Activated B cell treated with CpG ODN at 0.5 μM for 24 hours (primary cell): ENCODE measurements around the gene KYAT1. TPM values are rescaled to one million over a fixed set of nuclear protein-coding genes. Genes with fewer than 3 reads are reported as not detected.
"Not testable (repeated sequence)": the region's sequence is repeated elsewhere in the genome, so short reads cannot be mapped to it uniquely, and the experiment has no call there.

ENCODE experiments used
- ATAC-seq: fragments of 200-7000 bp; cut with Tn5 transposase; one replicate; pipeline ENCODE4 v1.10.0; 2021; ENCODE audit warnings: low read depth, mild to moderate bottlenecking, moderate library complexity
- CTCF ChIA-PET: fragments of 350-600 bp; sonication (Branson Sonifier 250); formaldehyde crosslinking; loops from one replicate; lab custom pipeline; 2021; ENCODE audit warnings: antibody characterized with exemption; lab: Charles Lee
- POLR2A ChIA-PET: fragments of 350-600 bp; sonication (Branson Sonifier 250); formaldehyde crosslinking; loops from one replicate; lab custom pipeline; 2021; ENCODE audit warnings: antibody characterized with exemption; lab: Charles Lee
- DNase-seq: peaks from one replicate; pipeline ENCODE4 v3.0.0; 2022
- H3K27ac Mint-ChIP-seq: one replicate; pipeline ENCODE4 v1.8.0; 2020; ENCODE audit warnings: mixed read lengths
- H3K27me3 Mint-ChIP-seq: one replicate; pipeline ENCODE4 v1.8.0; 2021; ENCODE audit warnings: mixed read lengths
- H3K36me3 Mint-ChIP-seq: one replicate; pipeline ENCODE4 v1.8.0; 2021; ENCODE audit warnings: low read depth, mixed read lengths
- H3K4me1 Mint-ChIP-seq: one replicate; pipeline ENCODE4 v1.8.0; 2021; ENCODE audit warnings: mixed read lengths
- H3K4me3 Mint-ChIP-seq: one replicate; pipeline ENCODE4 v1.8.0; 2020; ENCODE audit warnings: mild to moderate bottlenecking, mixed read lengths
- H3K9me3 Mint-ChIP-seq: one replicate; pipeline ENCODE4 v1.8.0; 2020; ENCODE audit warnings: mixed read lengths
- CTCF ChIP-seq: fragments of 200-600 bp; IDR thresholded peaks from one replicate; pipeline ENCODE4 v1.8.0; 2022; ENCODE audit warnings: antibody characterized with exemption, mild to moderate bottlenecking
- intact Hi-C: fragments of 100-400 bp; cut with micrococcal nuclease; formaldehyde crosslinking; loops from one replicate; pipeline ENCODE4 v1.15.1; 2024
- total RNA-seq: library from RNA; stranded (reverse); gene quantifications from 2 replicates; pipeline ENCODE4 v1.2.3, GENCODE V29; 2022

Gene KYAT1
- total RNA-seq, 1 donor from 2014 or later = 4.3 TPM

DNA sequence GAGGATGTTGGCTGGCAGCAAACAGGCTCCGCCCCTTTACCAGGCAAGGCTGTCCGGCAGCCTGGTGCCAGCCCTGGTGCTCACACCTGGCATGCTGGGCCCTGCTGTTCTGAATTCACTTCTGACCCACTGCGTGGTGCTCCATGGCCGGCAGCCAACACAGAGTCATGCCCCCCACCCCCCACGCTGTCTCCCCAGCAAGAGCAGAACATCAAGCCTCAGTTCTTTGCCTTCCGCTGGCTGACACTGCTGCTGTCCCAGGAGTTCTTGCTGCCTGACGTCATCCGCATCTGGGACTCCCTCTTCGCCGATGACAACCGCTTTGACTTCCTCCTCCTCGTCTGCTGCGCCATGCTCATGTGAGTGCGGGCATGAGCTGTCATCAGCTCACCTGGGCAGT lies 76.1 kb downstream of the KYAT1 start:
- no peak overlapping the region for H3K27ac Mint-ChIP-seq
- DNase-seq = no peak
- intact Hi-C loops = no loop called here
- H3K4me3 Mint-ChIP-seq = no peak overlapping the region
- no peak for TF ChIP-seq CTCF
- no peak for ATAC-seq
- H3K9me3 Mint-ChIP-seq = no peaks in the 10 kb centered on the region
- ChIA-PET CTCF (interaction anchor here (2.2 kb wide), 1 partner anchor 13 kb away, joined by 5 read pairs; the partner anchor contains the start of gene ENDOG), POLR2A (interaction anchor here (0.6 kb wide), 1 partner anchor 123 kb away, joined by 3 read pairs; no protein-coding TSS in a partner anchor)
- H3K27me3 Mint-ChIP-seq = no peaks in the 10 kb centered on the region
- H3K36me3 Mint-ChIP-seq = peaks cover 61% of the 10 kb centered on the region
- no peaks in the 10 kb centered on the region for H3K4me1 Mint-ChIP-seq

DNA sequence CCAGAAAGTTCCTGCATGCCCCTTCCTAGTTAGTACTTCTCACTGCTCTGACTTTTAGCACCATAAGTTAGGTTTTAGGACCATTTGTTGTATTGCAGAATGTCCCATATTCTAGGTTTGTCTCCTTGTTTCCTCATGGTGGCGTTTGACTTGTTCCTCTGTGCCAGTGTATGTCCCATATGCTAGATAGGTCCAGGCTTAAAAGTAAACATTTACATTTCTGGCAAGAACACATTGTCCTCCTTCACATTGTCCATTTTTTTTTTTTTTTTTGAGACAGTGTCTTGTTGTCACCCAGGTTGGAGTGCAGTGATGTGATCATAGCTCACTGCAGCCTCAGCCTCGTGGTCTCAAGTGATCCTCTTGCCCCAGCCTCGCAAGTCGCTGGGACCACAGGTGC lies 79.3 kb downstream of the KYAT1 start:
- Mint-ChIP-seq H3K4me1 (no peaks in the 10 kb centered on the region), H3K4me3 (no peak overlapping the region), H3K36me3 (peaks cover 80% of the 10 kb centered on the region), H3K27ac (no peak overlapping the region), H3K27me3 (no peaks in the 10 kb centered on the region), H3K9me3 (no peaks in the 10 kb centered on the region)
- intact Hi-C loops = no loop called here
- no peak for ATAC-seq
- TF ChIP-seq CTCF = no peak
- ChIA-PET CTCF (no interaction called here), POLR2A (interaction anchor here (0.7 kb wide), 1 partner anchor 14 kb away, joined by 4 read pairs; no protein-coding TSS in a partner anchor)
- no peak for DNase-seq

DNA sequence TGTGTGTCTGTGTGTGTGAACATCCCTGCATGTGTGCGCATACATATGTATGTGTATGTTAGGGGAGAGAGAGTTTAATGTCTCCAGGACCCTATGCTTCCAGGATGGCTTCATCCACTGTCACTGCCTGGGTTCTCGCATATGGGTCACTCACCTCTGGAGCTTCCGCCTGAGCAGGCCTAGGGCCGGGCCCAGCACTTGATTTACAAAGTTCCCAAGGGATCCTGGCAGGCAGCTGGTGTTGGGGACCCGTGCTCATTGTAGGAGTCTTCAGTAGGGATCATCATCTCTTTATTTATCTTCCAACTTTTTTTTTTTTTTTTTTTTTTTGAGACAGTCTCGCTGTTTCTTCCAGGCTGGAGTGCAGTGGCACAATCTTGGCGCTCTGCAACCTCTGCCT lies 81.7 kb downstream of the KYAT1 start:
- DNase-seq (no peak), ATAC-seq (no peak)
- Mint-ChIP-seq H3K9me3 (no peaks in the 10 kb centered on the region), H3K27me3 (no peaks in the 10 kb centered on the region), H3K4me3 (no peak overlapping the region), H3K27ac (no peak overlapping the region), H3K36me3 (peaks cover 67% of the 10 kb centered on the region), H3K4me1 (no peaks in the 10 kb centered on the region)
- TF ChIP-seq CTCF = no peak
- intact Hi-C loops = no loop called here
- POLR2A ChIA-PET = no interaction called here
- CTCF ChIA-PET = no interaction called here

DNA sequence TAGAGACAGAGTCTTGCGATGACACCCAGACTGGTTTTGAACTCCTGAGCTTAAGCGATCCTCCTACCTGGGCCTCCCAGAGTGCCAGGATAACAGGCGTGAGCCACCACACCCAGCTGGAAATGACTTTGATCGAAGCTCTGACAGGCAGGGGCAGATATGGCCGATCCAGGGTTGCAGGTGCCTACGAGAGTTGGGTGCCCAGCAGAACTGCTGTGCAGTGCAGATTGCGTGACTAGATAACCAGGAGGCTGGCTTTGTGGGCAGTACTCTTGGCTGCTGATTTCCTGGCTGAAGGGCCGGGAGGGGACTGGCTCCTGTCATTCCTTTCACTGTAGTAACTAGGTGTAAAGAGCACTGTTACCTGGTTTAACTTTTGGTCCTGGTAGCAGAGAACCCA lies 82.9 kb downstream of the KYAT1 start:
- Mint-ChIP-seq H3K27ac (no peak overlapping the region), H3K36me3 (peaks cover 72% of the 10 kb centered on the region), H3K4me1 (peaks cover under 1% of the 10 kb centered on the region), H3K4me3 (no peak overlapping the region), H3K9me3 (no peaks in the 10 kb centered on the region), H3K27me3 (no peaks in the 10 kb centered on the region)
- CTCF ChIA-PET = interaction anchor here (1.1 kb wide), 1 partner anchor 20 kb away, joined by 3 read pairs; the partner anchor contains the start of gene ENDOG
- ATAC-seq (no peak), DNase-seq (no peak)
- intact Hi-C loops = no loop called here
- POLR2A ChIA-PET = interaction anchor here (1.2 kb wide), 1 partner anchor 75 kb away, joined by 3 read pairs; the partner anchor contains the start of gene ZDHHC12
- no peak for TF ChIP-seq CTCF

GRCh38 chr9:128794961-128795360 lies 86.8 kb downstream of the KYAT1 start:
- H3K36me3 Mint-ChIP-seq = peaks cover 79% of the 10 kb centered on the region
- DNase-seq, H3K27me3 Mint-ChIP-seq, intact Hi-C loops, H3K4me3 Mint-ChIP-seq, CTCF ChIA-PET, H3K27ac Mint-ChIP-seq, ATAC-seq, H3K4me1 Mint-ChIP-seq, H3K9me3 Mint-ChIP-seq: not testable (repeated sequence)
- POLR2A ChIA-PET = interaction anchor here (0.5 to 0.7 kb wide), 4 partner anchors 21 to 1472 kb away, joined by 3 to 9 read pairs (median 6); no protein-coding TSS in a partner anchor
